HG02642 (cell line): ENCODE data around the gene TMEM171.

Experiments
- ATAC-seq: cut with Tn5 transposase; IDR thresholded peaks from one replicate; pipeline ENCODE4 v1.9.1; 2021; ENCODE audit warnings: mild to moderate bottlenecking; ENCODE audit not compliant: unreplicated experiment, poor library complexity

TMEM171 gene, protein sequence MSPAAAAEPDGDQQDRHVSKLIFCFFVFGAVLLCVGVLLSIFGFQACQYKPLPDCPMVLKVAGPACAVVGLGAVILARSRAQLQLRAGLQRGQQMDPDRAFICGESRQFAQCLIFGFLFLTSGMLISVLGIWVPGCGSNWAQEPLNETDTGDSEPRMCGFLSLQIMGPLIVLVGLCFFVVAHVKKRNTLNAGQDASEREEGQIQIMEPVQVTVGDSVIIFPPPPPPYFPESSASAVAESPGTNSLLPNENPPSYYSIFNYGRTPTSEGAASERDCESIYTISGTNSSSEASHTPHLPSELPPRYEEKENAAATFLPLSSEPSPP

DNA sequence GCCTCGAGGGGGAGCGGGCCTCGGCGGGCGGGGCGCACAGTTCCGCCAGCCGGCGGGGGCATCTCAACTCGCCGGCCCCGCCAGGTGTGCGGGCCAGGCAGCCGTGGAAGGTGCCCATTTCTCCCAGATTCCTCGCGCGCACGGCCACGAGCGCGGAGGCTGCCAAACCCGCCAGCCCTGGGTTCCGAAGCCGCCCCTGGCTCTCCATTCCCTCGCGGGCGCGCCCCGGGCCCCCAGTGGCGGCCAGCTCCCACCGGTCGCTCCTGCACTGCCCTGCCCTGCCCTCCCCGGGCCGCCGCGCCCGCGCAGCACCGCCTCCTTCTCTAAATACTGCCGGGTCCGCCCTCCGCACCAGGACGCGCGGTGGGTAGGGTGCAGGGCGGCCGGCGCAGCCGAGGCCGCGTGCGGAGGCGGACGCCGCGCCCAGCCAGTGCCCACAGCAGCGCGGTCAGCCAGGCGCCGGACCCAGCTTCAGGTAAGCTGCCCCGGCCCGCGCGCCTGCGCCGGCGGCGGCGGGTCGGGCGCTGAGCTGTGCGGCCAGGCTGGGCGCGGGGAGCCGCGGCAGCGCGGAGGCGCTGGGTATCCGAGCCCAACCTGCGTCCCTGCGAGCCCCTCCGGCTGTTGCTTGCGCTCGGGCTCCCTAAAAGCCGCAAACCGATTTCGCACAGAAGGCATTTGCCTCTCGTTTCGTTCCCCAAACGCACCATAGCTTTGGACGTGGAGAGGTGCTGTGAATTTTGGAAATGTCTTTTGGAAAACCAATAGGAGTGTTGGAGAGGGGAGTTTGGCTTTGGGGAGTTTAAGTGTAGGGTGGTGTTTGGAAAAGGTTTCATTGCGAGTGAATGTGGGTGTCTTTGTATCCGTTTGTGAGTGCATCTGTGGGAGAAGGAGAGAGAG is at the start of gene TMEM171:
TSS of gene TMEM171 (plus strand) at position 354 of the 897 bp plus-strand sequence. CDS start 2,799 bp downstream, outside the sequence.
- ATAC-seq = no peak

DNA sequence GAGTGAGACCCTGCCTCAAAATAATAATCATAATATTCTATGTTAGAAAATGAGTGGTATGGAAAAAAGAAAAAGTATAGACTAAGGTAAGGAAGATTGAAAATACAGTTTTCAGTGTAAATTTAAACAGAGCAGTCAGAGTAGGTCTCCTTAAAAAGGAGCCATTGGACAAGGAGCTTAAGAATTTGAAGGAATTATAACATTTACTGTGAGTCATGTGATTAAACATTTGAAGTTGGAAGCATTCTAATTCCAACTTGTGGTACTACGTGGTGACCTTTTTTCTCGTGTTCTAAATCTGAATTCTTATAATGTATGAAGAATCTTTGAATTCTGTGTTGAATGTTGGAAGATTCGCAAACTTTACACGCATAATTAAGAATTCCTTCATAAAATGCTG is 39.3 kb upstream of the TMEM171 start:
- ATAC-seq = no peak

DNA sequence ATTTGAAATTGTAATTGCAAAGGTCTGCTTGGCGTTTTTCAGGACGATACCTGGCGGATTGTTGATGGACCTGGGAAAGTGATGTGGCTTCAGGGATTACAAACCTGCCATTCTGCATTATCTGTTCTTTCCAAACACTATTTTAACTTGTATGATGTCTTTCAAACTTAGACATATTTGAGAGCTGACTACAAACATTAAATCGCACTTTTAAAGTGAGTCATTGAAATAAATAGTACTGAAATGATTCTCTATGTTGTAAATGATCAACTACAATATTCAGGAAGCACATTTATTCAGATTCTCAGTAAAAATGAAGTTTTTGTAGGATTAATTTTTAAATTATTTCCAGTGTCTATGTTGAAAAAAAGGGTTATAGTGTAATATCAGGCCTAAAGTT is 32.3 kb upstream of the TMEM171 start:
- ATAC-seq = no peak

DNA sequence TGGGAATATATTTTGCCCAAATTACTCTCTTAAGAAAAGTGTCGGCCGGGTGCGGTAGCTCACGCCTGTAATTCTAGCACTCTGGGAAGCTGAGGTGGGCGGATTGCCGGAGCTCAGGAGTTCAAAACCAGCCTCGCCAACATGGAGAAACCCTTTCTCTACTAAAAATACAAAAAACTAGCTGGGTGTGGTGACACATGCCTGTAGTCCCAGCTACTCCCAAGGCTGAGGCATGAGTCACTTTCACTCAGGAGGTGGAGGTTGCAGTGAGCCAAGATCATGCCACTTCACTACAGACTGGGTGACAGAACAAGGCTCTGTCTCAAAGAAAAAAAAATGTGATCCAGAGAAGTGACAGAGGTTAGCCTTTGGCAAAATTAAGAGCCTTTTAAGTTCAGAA is 26.4 kb upstream of the TMEM171 start:
- no peak for ATAC-seq

- no peak for ATAC-seq
Observed at GRCh38 chr5:73094415-73094814, 26.0 kb upstream of the TMEM171 start.

DNA sequence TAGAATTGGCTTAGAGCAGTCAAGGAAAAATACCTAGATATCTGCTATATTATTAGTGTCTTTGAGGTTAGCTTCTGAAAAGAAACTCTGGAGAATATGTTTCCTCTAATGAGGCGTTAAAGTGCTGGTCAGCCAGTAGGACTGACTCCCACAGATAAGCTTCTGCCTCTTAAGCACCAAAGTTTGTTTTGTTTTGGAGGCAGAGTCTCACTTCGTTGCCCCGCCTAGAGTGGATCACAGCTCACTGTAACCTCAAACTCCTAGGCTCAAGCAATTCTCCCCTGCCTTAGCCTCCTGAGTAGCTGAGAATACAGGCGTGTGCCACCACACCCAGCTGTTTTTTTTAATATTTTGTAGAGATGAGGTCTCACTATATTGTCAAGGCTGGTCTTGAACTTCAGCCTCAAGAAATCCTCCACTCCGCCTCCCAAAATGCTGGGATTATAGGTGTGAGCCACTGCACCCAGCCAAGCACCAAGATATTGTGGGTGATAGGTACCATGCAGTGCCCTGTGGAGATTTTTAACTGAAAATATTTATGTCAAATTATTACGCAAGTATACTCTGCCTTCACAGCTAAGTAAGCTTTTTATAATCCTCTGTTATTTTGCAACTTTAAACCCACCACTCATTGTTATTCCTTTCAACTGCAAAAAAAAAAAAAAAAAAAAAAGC is 24.7 kb upstream of the TMEM171 start:
- no peak for ATAC-seq

- ATAC-seq = no peak
Observed at GRCh38 chr5:73096239-73096575, 24.2 kb upstream of the TMEM171 start.

DNA sequence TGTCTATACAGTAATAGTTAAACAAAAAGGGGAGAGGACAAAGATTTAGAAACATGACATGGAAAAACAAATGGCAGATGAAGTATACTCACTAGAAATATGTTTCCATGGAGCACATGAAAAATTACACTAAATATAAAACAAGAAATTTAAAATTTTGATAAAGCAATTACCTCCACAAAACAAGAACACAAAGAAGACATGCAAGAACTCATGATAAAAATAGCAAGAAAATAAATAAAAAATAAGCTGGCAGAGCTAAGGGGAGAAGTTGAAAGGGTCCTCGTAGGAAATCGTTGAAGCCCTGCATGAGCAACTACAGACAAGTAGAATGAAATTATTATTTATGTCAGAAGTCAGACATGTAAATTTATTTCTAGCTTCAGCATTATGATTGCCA is 22.6 kb upstream of the TMEM171 start:
- no peak for ATAC-seq

DNA sequence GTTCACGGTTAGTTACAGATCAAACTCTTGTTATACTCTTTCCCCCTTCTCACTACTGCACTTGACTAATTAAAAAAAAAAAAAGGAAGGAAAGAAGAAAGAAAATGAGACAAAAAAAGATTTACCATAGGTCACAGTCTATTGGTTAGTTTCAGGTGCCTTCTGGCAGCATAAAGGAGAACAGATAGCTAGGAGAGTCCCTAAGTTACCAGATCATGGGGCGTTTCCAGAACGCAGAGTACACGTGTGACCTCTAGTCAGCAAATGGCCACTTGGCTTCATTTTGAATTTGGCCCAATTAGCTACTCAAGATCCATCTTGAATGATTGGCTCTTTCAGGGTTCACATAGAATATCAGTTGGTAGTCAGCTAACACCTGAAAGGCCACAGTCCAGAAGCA is 20.3 kb upstream of the TMEM171 start:
- ATAC-seq = no peak

DNA sequence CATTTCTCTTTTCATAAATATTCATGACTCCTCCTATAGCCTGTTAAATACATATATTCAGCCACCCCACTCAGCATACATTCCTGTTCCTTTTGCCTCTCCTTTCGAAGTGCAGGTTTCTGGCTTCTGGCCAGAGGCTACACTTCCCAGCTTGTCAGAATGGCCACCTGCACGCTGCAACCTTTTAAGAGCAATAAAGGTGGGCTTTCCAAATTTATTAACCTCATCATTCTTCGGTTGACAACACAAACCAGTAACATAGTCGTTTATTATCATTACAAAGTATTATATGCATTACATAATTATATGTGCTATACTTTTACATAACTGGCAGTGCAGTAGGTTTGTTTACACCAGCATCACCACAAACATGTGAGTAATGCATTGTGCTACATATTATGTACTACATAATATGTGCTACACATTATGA is 16.5 kb upstream of the TMEM171 start:
- ATAC-seq = no peak

- no peak for ATAC-seq
Observed at GRCh38 chr5:73104326-73104725, 16.0 kb upstream of the TMEM171 start.

DNA sequence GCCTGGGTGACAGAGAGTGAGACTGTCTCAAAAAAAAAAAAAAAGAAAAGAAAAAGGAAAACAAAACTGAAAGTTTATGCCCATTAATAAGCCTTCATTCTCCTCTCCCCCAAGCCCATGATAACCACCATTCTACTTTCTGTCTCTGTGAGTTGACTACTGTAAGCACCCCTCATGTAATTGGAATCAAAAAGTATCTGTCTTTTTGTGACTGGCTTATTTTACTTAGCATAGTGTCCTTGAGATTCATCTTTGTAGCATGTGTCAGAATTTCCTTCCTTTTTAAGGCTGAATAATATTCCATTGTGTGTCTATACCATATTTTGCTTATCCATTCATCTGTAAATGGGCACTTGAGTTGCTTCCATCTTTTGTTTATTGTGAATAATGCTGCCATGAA is 14.0 kb upstream of the TMEM171 start:
- ATAC-seq = no peak

DNA sequence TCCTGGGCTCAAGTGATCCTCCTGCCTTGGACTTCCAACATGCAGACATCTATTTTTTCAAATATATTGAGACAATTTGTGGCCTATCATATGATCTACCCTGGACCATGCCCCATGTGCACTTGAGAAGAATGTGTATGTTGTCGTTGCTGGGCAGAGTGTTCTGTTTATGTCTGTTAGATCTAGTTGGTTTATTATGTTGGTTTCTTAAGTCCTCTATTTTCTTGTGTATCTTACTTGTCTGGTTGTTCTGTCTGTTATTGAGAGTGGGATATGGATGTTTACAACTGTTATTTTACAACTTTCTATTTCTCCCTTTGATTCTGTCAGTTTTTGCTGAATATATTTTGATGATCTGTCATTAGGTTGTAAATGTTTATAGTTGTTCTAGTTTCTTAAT is 10.2 kb upstream of the TMEM171 start:
- no peak for ATAC-seq

DNA sequence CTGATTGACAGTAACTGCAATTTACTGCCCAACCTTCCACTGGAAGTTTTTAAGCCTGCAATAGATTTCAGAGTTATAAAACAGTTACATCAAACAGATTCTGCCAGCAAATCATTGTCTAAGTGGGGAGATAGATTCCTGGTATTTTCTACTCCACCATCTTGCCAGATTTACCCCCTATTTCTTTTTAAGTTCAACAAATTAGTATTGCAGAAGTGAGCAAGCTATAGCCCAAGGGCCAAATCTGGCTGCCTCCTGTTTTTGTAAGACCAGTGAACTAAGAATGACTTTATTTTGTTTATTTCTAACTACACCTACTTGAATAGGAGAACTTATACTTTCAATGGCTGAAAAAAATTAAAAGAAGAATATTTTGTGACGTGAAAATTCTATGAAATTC is 8.8 kb upstream of the TMEM171 start:
- no peak for ATAC-seq

DNA sequence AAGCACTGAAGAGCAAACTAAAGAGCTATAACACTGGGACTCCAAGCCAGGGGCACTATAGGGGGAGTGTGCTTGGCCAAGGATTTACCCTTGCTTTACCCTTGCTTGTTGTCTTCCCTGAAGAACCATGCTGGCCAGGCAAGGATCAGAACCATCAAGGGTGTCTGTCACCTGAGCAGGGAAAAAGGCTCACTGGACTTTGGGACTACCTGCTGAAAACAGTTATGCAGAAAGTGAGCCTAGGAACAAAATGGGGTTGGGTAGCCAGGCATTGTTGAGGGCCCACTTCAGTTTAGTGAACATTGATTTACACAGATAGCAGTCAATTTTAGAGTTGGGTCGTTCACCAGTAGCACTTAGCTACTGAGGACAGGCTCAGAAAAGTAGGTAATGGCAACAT is 8.0 kb upstream of the TMEM171 start:
- ATAC-seq = no peak

DNA sequence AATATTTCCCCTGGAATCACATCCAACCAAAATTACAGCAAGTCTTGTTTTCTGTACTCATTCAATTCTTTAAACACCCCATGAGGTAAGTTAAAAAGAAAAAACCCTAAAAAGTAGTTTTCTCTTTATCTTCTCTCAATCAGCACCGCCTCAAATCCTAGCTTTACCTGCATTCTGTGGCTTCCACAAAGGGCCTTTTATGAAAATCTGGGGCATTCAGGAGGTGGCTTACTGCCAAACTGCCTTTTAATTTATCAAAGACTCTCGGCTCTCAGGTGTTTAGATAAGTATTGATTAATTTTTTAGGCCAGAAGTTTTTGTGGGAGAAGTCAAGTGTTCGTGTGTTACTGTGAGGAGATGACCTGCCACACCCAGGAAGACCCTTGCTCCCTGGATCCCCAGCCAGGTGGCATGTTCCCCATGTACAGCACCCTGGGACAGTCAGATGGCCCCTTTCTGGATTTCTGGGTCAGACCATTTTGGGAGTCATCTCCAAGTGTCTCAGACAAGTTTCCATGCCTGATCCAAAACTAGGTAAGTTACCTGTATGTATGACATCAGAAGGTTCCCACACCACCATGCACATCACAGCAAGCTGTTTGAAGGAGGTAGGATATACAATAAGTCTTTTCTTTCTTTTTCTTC is 6.2 kb upstream of the TMEM171 start:
- no peak for ATAC-seq

- no peak for ATAC-seq
Observed at GRCh38 chr5:73115399-73116051, 4.8 kb upstream of the TMEM171 start.

GRCh38 chr5:73116506-73116905 is 3.9 kb upstream of the TMEM171 start:
- ATAC-seq = no peak

GRCh38 chr5:73117088-73117740 is 3.2 kb upstream of the TMEM171 start:
- no peak for ATAC-seq
